Stimulated activated naive B cell treated with anti-CD40 and anti-IgM and Interleukin-4, amounts not matched to agents 10 μg/mL and 1 μg/mL and 100 μg/mL, for 72 hours (primary cell): ENCODE measurements around the gene EDEM2.
"Not testable (repeated sequence)": the region's sequence is repeated elsewhere in the genome, so short reads cannot be mapped to it uniquely, and the experiment has no call there.

Experiments used
- ATAC-seq, 2 donors: fragments of 150-1000 bp; cut with Tn5 transposase; replicated peaks; 2 replicates each; pipeline ENCODE4 v1.10.0; 2021; ENCODE audit warnings: moderate library complexity in 1 of 2
- DNase-seq: peaks from one replicate; pipeline ENCODE4 v3.0.0; 2021
- H3K27ac Mint-ChIP-seq: one replicate; pipeline ENCODE4 v1.8.0; 2022; ENCODE audit warnings: mild to moderate bottlenecking, mixed read lengths
- H3K27me3 Mint-ChIP-seq, 2 donors: one replicate each; pipeline ENCODE4 v1.8.0; 2022; ENCODE audit warnings: mixed read lengths in 2 of 2
- H3K36me3 Mint-ChIP-seq, 2 donors: one replicate each; pipeline ENCODE4 v1.8.0; 2022; ENCODE audit warnings: mixed read lengths in 2 of 2, mild to moderate bottlenecking in 1 of 2
- H3K4me1 Mint-ChIP-seq, 2 donors: one replicate each; pipeline ENCODE4 v1.8.0; 2022; ENCODE audit warnings: mixed read lengths in 2 of 2, mild to moderate bottlenecking in 1 of 2
- H3K4me3 Mint-ChIP-seq, 2 donors: one replicate each; pipeline ENCODE4 v1.8.0; 2022; ENCODE audit warnings: mild to moderate bottlenecking in 2 of 2, mixed read lengths in 2 of 2, moderate library complexity in 1 of 2
- H3K9me3 Mint-ChIP-seq, 2 donors: one replicate each; pipeline ENCODE4 v1.8.0; 2022; ENCODE audit warnings: mixed read lengths in 2 of 2, mild to moderate bottlenecking in 1 of 2

The EDEM2 gene

GRCh38 chr20:35093267-35093884, 53.8 kb downstream of the EDEM2 start:
- H3K36me3 Mint-ChIP-seq, result peaks cover 0 to 7% of the 10 kb centered on the region in 2 donors
- H3K9me3 Mint-ChIP-seq, result no peaks in the 10 kb centered on the region
- DNase-seq (no peak), ATAC-seq (no peak)
- peak overlapping the region; percentile 81 to 94 for H3K4me3 Mint-ChIP-seq
- H3K27ac Mint-ChIP-seq, result peak overlapping the region; percentile 97
- H3K4me1 Mint-ChIP-seq, result peaks cover 24 to 45% of the 10 kb centered on the region in 2 donors
- H3K27me3 Mint-ChIP-seq, result no peaks in the 10 kb centered on the region

GRCh38 chr20:35092524-35093266, 54.4 kb downstream of the EDEM2 start, which contains the start of gene TRPC4AP:
Gene TRPC4AP (minus strand): TSS chr20:35092807. CDS start chr20:35092781, 26 bp downstream.
- DNase-seq, result peak; percentile 86
- peak; percentile 97 for ATAC-seq
- Mint-ChIP-seq H3K4me3 (peak within 1 kb of the TSS; percentile 81 to 94), H3K27me3 (no peaks in the 10 kb centered on the region), H3K27ac (peak within 1 kb of the TSS; percentile 97), H3K4me1 (peaks cover 26 to 46% of the 10 kb centered on the region in 2 donors), H3K9me3 (no peaks in the 10 kb centered on the region), H3K36me3 (peaks cover 1 to 8% of the 10 kb centered on the region in 2 donors)

GRCh38 chr20:35091816-35092523, 55.2 kb downstream of the EDEM2 start:
- ATAC-seq (peak; percentile 45 to 47), DNase-seq (no peak)
- H3K9me3 Mint-ChIP-seq, result no peaks in the 10 kb centered on the region
- H3K27ac Mint-ChIP-seq, result peak overlapping the region; percentile 84
- peaks cover 4 to 12% of the 10 kb centered on the region in 2 donors for H3K36me3 Mint-ChIP-seq
- no peaks in the 10 kb centered on the region for H3K27me3 Mint-ChIP-seq
- H3K4me1 Mint-ChIP-seq, result peaks cover 29 to 46% of the 10 kb centered on the region in 2 donors
- H3K4me3 Mint-ChIP-seq, result peak overlapping the region; percentile 81 to 94

GRCh38 chr20:35088231-35089145, 58.6 kb downstream of the EDEM2 start:
- DNase-seq, result no peak
- no peaks in the 10 kb centered on the region for H3K27me3 Mint-ChIP-seq
- peaks cover 5 to 14% of the 10 kb centered on the region in 2 donors for H3K36me3 Mint-ChIP-seq
- ATAC-seq, result no peak
- H3K4me1 Mint-ChIP-seq, result peaks cover 24 to 42% of the 10 kb centered on the region in 2 donors
- H3K9me3 Mint-ChIP-seq, result no peaks in the 10 kb centered on the region
- H3K4me3 Mint-ChIP-seq, result no peak overlapping the region
- no peak overlapping the region for H3K27ac Mint-ChIP-seq

- Mint-ChIP-seq H3K9me3 (no peaks in the 10 kb centered on the region), H3K27ac (no peak overlapping the region), H3K27me3 (no peaks in the 10 kb centered on the region), H3K4me1 (peaks cover 19 to 40% of the 10 kb centered on the region in 2 donors), H3K4me3 (no peak overlapping the region), H3K36me3 (peaks cover 5 to 15% of the 10 kb centered on the region in 2 donors)
- DNase-seq (no peak), ATAC-seq (no peak)
Observed at GRCh38 chr20:35087791-35088190, 59.3 kb downstream of the EDEM2 start.

- no peak for DNase-seq
- Mint-ChIP-seq H3K4me1 (peaks cover 20 to 39% of the 10 kb centered on the region in 2 donors), H3K27me3 (no peaks in the 10 kb centered on the region), H3K36me3 (peaks cover 5 to 15% of the 10 kb centered on the region in 2 donors), H3K27ac (no peak overlapping the region), H3K9me3 (no peaks in the 10 kb centered on the region), H3K4me3 (no peak overlapping the region)
- no peak for ATAC-seq
Observed at GRCh38 chr20:35087355-35087754, 59.8 kb downstream of the EDEM2 start.

- H3K9me3 Mint-ChIP-seq, result no peaks in the 10 kb centered on the region
- peaks cover 5 to 11% of the 10 kb centered on the region in 2 donors for H3K36me3 Mint-ChIP-seq
- no peaks in the 10 kb centered on the region for H3K27me3 Mint-ChIP-seq
- H3K4me1 Mint-ChIP-seq, result peaks cover 15 to 35% of the 10 kb centered on the region in 2 donors
- ATAC-seq (peak in 1 of 2 donors; percentile 29), DNase-seq (no peak)
- no peak overlapping the region for H3K4me3 Mint-ChIP-seq
- no peak overlapping the region for H3K27ac Mint-ChIP-seq
Observed at GRCh38 chr20:35085477-35086225, 61.5 kb downstream of the EDEM2 start.

- Mint-ChIP-seq H3K4me1 (peaks cover 15 to 28% of the 10 kb centered on the region in 2 donors), H3K36me3 (peaks cover 5 to 11% of the 10 kb centered on the region in 2 donors), H3K9me3 (no peaks in the 10 kb centered on the region), H3K4me3 (no peak overlapping the region), H3K27ac (no peak overlapping the region), H3K27me3 (no peaks in the 10 kb centered on the region)
- ATAC-seq, result no peak
- DNase-seq, result no peak
Observed at GRCh38 chr20:35084998-35085397, 62.1 kb downstream of the EDEM2 start.

GRCh38 chr20:35080348-35080642, 66.8 kb downstream of the EDEM2 start:
- peaks cover 20 to 29% of the 10 kb centered on the region in 2 donors for H3K36me3 Mint-ChIP-seq
- H3K4me3 Mint-ChIP-seq, H3K9me3 Mint-ChIP-seq, H3K27ac Mint-ChIP-seq, H3K27me3 Mint-ChIP-seq, DNase-seq, ATAC-seq: not testable (repeated sequence)
- H3K4me1 Mint-ChIP-seq, result peaks cover 7 to 37% of the 10 kb centered on the region in 2 donors

- Mint-ChIP-seq H3K4me3 (no peak overlapping the region), H3K36me3 (peaks cover 24 to 33% of the 10 kb centered on the region in 2 donors), H3K27me3 (no peaks in the 10 kb centered on the region), H3K27ac (no peak overlapping the region), H3K9me3 (no peaks in the 10 kb centered on the region), H3K4me1 (peaks cover 7 to 37% of the 10 kb centered on the region in 2 donors)
- ATAC-seq, result no peak
- no peak for DNase-seq
Observed at GRCh38 chr20:35079472-35080347, 67.4 kb downstream of the EDEM2 start.

- no peak overlapping the region for H3K4me3 Mint-ChIP-seq
- H3K27me3 Mint-ChIP-seq, result no peaks in the 10 kb centered on the region
- H3K9me3 Mint-ChIP-seq, result peaks cover 1 to 4% of the 10 kb centered on the region in 2 donors
- H3K36me3 Mint-ChIP-seq, result peaks cover 35 to 45% of the 10 kb centered on the region in 2 donors
- no peak overlapping the region for H3K27ac Mint-ChIP-seq
- DNase-seq, result no peak
- peaks cover 6 to 27% of the 10 kb centered on the region in 2 donors for H3K4me1 Mint-ChIP-seq
- ATAC-seq, result no peak
Observed at GRCh38 chr20:35077872-35078271, 69.3 kb downstream of the EDEM2 start.

- ATAC-seq (no peak), DNase-seq (no peak)
- peaks cover 1 to 6% of the 10 kb centered on the region in 2 donors for H3K9me3 Mint-ChIP-seq
- H3K4me3 Mint-ChIP-seq, result no peak overlapping the region
- peaks cover 4 to 27% of the 10 kb centered on the region in 2 donors for H3K4me1 Mint-ChIP-seq
- H3K27me3 Mint-ChIP-seq, result no peaks in the 10 kb centered on the region
- H3K36me3 Mint-ChIP-seq, result peaks cover 35 to 50% of the 10 kb centered on the region in 2 donors
- no peak overlapping the region for H3K27ac Mint-ChIP-seq
Observed at GRCh38 chr20:35077341-35077740, 69.8 kb downstream of the EDEM2 start.
